Fibroblast of mammary gland (primary cell): ENCODE results near the gene PANX2.

Experiments
- DNase-seq: peaks from one replicate; pipeline ENCODE4 v3.0.0-alpha.2; 2010; ENCODE audit warnings: low read depth
- H3K4me3 ChIP-seq: 2 replicates; pipeline ENCODE4 v1.5.1; 2011; ENCODE audit warnings: low read depth, mild to moderate bottlenecking, low read length, moderate library complexity; ENCODE audit not compliant: control insufficient read depth
- CTCF ChIP-seq: conservative IDR thresholded peaks from 2 replicates; pipeline ENCODE4 v1.5.1; 2011; ENCODE audit warnings: low read depth, low read length, inconsistent platforms; ENCODE audit not compliant: control insufficient read depth, insufficient read depth

PANX2 gene

GRCh38 chr22:50210378-50211139 lies 40.0 kb downstream of the PANX2 start:
- no peak overlapping the region for H3K4me3 ChIP-seq
- no peak for DNase-seq
- TF ChIP-seq CTCF, result no peak

- no peak overlapping the region for H3K4me3 ChIP-seq
- no peak for DNase-seq
- TF ChIP-seq CTCF, result no peak
Measured at GRCh38 chr22:50211147-50211546, 40.6 kb downstream of the PANX2 start.

DNA sequence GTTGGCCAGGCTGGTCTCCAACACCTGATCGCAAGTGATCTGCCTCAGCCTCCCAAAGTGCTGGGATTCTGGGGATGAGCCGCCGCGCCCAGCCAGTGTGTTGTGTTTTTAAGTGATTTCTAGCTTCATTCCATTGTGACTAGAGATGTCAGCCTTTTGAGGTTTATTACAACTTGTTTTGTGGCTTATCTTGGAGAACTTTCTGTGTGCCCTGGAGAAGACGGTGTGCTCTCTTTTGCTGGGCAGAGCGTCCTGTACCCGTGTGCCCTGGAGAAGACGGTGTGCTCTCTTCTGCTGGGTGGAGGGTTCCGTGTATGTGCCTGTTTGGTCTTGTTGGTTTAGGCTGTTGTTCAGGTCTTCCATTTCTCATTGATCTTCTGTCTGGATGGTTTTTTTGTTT lies 42.7 kb downstream of the PANX2 start:
- TF ChIP-seq CTCF, result no peak
- no peak for DNase-seq
- H3K4me3 ChIP-seq, result no peak overlapping the region

DNA sequence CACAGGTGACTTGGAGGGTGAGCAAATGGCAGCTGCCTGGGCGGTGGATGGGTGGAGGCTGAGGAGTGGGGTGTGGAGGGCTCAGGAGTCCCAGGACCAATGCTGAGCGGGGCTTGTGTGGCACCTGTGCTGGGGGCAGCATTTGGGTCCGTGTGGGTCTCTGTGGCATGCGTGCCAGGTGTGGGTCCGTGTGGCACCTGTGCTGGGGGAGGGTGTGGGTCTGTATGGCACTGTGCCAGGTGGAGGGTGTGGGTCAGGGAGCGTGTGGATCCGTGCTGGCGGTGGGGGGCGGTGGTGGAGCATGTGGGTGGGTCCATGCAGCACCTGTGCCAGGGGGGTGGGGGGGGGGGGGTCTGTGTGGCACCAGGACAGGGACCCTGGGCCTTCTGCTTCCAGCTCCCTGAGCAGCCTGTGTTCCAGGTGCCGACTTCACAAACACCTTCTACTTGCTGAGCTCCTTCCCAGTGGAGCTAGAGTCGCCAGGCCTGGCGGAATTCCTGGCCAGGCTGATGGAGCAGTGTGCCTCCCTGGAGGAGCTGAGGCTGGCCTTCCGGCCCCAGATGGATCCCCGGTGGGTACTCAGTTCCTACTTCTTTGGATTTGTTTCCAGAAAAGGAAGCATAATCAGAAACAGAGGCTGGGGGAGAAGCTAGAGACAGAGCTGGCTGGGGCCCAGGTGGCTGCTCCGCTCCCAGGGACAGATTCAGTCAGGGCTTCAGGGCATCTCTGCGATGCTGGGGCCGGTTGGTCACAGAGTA lies 44.9 kb downstream of the PANX2 start:
- no peak for DNase-seq
- no peak for TF ChIP-seq CTCF
- no peak overlapping the region for H3K4me3 ChIP-seq

GRCh38 chr22:50216055-50216683 lies 45.6 kb downstream of the PANX2 start:
- no peak for DNase-seq
- no peak for TF ChIP-seq CTCF
- H3K4me3 ChIP-seq, result no peak overlapping the region

- no peak overlapping the region for H3K4me3 ChIP-seq
- no peak for TF ChIP-seq CTCF
- DNase-seq, result no peak
Measured at GRCh38 chr22:50216684-50217520, 46.4 kb downstream of the PANX2 start.
